IMR-90 (cell line): ENCODE data around the gene RNF41. TPM values are rescaled to one million over a fixed set of nuclear protein-coding genes. Genes with fewer than 3 reads are reported as not detected.
A peak's percentile ranks its signal among the peaks of the same experiment; 100 is the strongest.

Source experiments
- ATAC-seq: fragments of 200-7000 bp; cut with Tn5 transposase; 2 replicates; pipeline ENCODE4 v1.9.1; 2020; ENCODE audit warnings: low read depth, mild to moderate bottlenecking, moderate library complexity
- BruUV-seq: library from RNA; stranded (reverse); fragments of 400-500 nt; replicated peaks from 2 replicates; lab custom pipeline; 2021; lab: Mats Ljungman, UMichigan
- CTCF ChIA-PET: fragments of 300-600 bp; formaldehyde crosslinking; extraction: SDS; loops from one replicate; lab custom pipeline; 2021; ENCODE audit warnings: antibody characterized with exemption; lab: Yijun Ruan, JAX
- POLR2A ChIA-PET: fragments of 300-600 bp; sonication (Branson Sonifier 250); formaldehyde crosslinking; loops from one replicate; lab custom pipeline; 2022; ENCODE audit warnings: antibody characterized with exemption; ENCODE audit not compliant: unreplicated experiment; lab: Charles Lee
- DNase-seq: peaks from one replicate; pipeline ENCODE4 v3.0.0; 2013
- H2AFZ ChIP-seq: replicated peaks from 2 replicates; pipeline ENCODE3; 2013; ENCODE audit warnings: low read length, mild to moderate bottlenecking; ENCODE audit not compliant: poor library complexity
- H2AK5ac ChIP-seq: 2 replicates; pipeline ENCODE4 v1.6.1; 2013; ENCODE audit warnings: low read depth, low read length, inconsistent platforms
- H2AK9ac ChIP-seq: replicated peaks from 2 replicates; pipeline ENCODE3; 2013; ENCODE audit warnings: mild to moderate bottlenecking, low read depth, low read length, moderate library complexity; ENCODE audit not compliant: poor library complexity
- H2BK120ac ChIP-seq: 2 replicates; pipeline ENCODE4 v1.6.1; 2013; ENCODE audit warnings: low read depth, low read length, inconsistent platforms
- H2BK15ac ChIP-seq: 3 replicates; pipeline ENCODE4 v1.6.1; 2013; ENCODE audit warnings: low read depth, low read length, inconsistent platforms
- H2BK20ac ChIP-seq: 2 replicates; pipeline ENCODE4 v1.6.1; 2013; ENCODE audit warnings: low read depth, mild to moderate bottlenecking, inconsistent platforms, low read length, moderate library complexity
- H2BK5ac ChIP-seq: 2 replicates; pipeline ENCODE4 v1.6.1; 2013; ENCODE audit warnings: mild to moderate bottlenecking, low read depth, low read length, inconsistent platforms; ENCODE audit not compliant: poor library complexity, severe bottlenecking
- H3K14ac ChIP-seq: replicated peaks from 2 replicates; pipeline ENCODE4 v1.6.1; 2013; ENCODE audit warnings: low read depth, low read length, inconsistent platforms
- H3K18ac ChIP-seq: 2 replicates; pipeline ENCODE4 v1.6.1; 2013; ENCODE audit warnings: low read depth, low read length, control low read depth
- H3K23ac ChIP-seq: 2 replicates; pipeline ENCODE4 v1.6.1; 2013; ENCODE audit warnings: low read depth, low read length, inconsistent platforms
- H3K27ac ChIP-seq: 2 replicates; pipeline ENCODE4 v1.5.1; 2013; ENCODE audit warnings: mild to moderate bottlenecking, control low read depth, low read length; ENCODE audit not compliant: insufficient read depth
- H3K27me3 ChIP-seq: 2 replicates; pipeline ENCODE4 v1.6.1; 2013; ENCODE audit warnings: low read length; ENCODE audit not compliant: control insufficient read depth, insufficient read depth
- H3K36me3 ChIP-seq: 2 replicates; pipeline ENCODE4 v1.6.1; 2013; ENCODE audit warnings: low read length, mixed read lengths; ENCODE audit not compliant: control insufficient read depth, insufficient read depth
- H3K4ac ChIP-seq: 2 replicates; pipeline ENCODE4 v1.6.1; 2013; ENCODE audit warnings: low read depth, low read length, inconsistent platforms
- H3K4me1 ChIP-seq: 2 replicates; pipeline ENCODE4 v1.6.1; 2013; ENCODE audit warnings: low read length, mixed read lengths; ENCODE audit not compliant: control insufficient read depth, insufficient read depth
- H3K4me2 ChIP-seq: 2 replicates; pipeline ENCODE4 v1.6.1; 2013; ENCODE audit warnings: low read depth, mild to moderate bottlenecking, control low read depth, low read length, moderate library complexity
- H3K4me3 ChIP-seq: 2 replicates; pipeline ENCODE4 v1.5.1; 2013; ENCODE audit warnings: low read depth, mild to moderate bottlenecking, control low read depth, low read length, moderate library complexity; ENCODE audit not compliant: insufficient read depth
- H3K56ac ChIP-seq: 2 replicates; pipeline ENCODE4 v1.6.1; 2013; ENCODE audit warnings: low read length, inconsistent platforms; ENCODE audit not compliant: insufficient read depth; ENCODE audit errors: extremely low read depth
- H3K79me1 ChIP-seq, 2 experiments: 2 replicates each; pipeline ENCODE4 v1.6.1; 2013; ENCODE audit warnings: low read length in 2 of 2, inconsistent platforms in 1 of 2, low read depth in 1 of 2
- H3K9ac ChIP-seq: 2 replicates; pipeline ENCODE4 v1.6.1; 2013; ENCODE audit warnings: low read depth, low read length, control low read depth
- H3K9me1 ChIP-seq: 2 replicates; pipeline ENCODE4 v1.6.1; 2013; ENCODE audit warnings: low read length, inconsistent platforms; ENCODE audit not compliant: insufficient read depth
- H3K9me3 ChIP-seq: 2 replicates; pipeline ENCODE4 v1.6.1; 2013; ENCODE audit warnings: low read length; ENCODE audit not compliant: control insufficient read depth, insufficient read depth
- H4K20me1 ChIP-seq: 2 replicates; pipeline ENCODE4 v1.6.1; 2013; ENCODE audit warnings: low read length, inconsistent platforms; ENCODE audit not compliant: insufficient read depth
- H4K5ac ChIP-seq: 2 replicates; pipeline ENCODE4 v1.6.1; 2013; ENCODE audit warnings: mild to moderate bottlenecking, low read depth, low read length, control low read depth
- H4K8ac ChIP-seq, 2 experiments: 2 replicates each; pipeline ENCODE4 v1.6.1; 2013; ENCODE audit warnings: low read depth in 2 of 2, low read length in 2 of 2, control low read depth in 1 of 2, inconsistent platforms in 1 of 2
- H4K91ac ChIP-seq: 2 replicates; pipeline ENCODE4 v1.6.1; 2013; ENCODE audit warnings: low read depth, low read length, inconsistent platforms; ENCODE audit not compliant: insufficient read depth
- BHLHE40 ChIP-seq: fragments of 150-350 bp; IDR thresholded peaks from 2 replicates; pipeline ENCODE4 v1.6.1; 2016; ENCODE audit warnings: mild to moderate bottlenecking, low read depth, low read length
- CEBPB ChIP-seq: IDR thresholded peaks from 2 replicates; pipeline ENCODE4 v1.6.1; 2012; ENCODE audit warnings: low read depth, low read length, improper control_type of control experiment
- CHD1 ChIP-seq: IDR thresholded peaks from 2 replicates; pipeline ENCODE4 v1.6.1; 2012; ENCODE audit warnings: low read depth, low read length, improper control_type of control experiment
- CTCF ChIP-seq: conservative IDR thresholded peaks from 2 replicates; pipeline ENCODE4 v1.5.1; 2012; ENCODE audit warnings: mild to moderate bottlenecking, low read depth, low read length, improper control_type of control experiment
- ELK1 ChIP-seq: fragments of 150-350 bp; IDR thresholded peaks from 2 replicates; pipeline ENCODE4 v1.6.1; 2016; ENCODE audit warnings: low read depth, mild to moderate bottlenecking, low read length, moderate library complexity, borderline replicate concordance
- FOS ChIP-seq: fragments of 150-350 bp; IDR thresholded peaks from 2 replicates; pipeline ENCODE4 v1.6.1; 2016; ENCODE audit warnings: low read depth, low read length
- MAFK ChIP-seq: IDR thresholded peaks from 2 replicates; pipeline ENCODE4 v1.6.1; 2012; ENCODE audit warnings: low read depth, low read length, improper control_type of control experiment
- MAZ ChIP-seq: IDR thresholded peaks from 2 replicates; pipeline ENCODE4 v1.6.1; 2012; ENCODE audit warnings: low read depth, mild to moderate bottlenecking, low read length, improper control_type of control experiment, moderate library complexity, borderline replicate concordance
- MXI1 ChIP-seq: IDR thresholded peaks from 2 replicates; pipeline ENCODE4 v1.6.1; 2012; ENCODE audit warnings: low read depth, mild to moderate bottlenecking, low read length, moderate library complexity, borderline replicate concordance
- NFE2L2 ChIP-seq: fragments of 150-350 bp; IDR thresholded peaks from 2 replicates; pipeline ENCODE4 v1.6.1; 2016; ENCODE audit warnings: low read depth, mild to moderate bottlenecking, low read length
- POLR2A ChIP-seq: IDR thresholded peaks from 2 replicates; pipeline ENCODE4 v1.6.1; 2012; ENCODE audit warnings: mild to moderate bottlenecking, low read depth, low read length
- RAD21 ChIP-seq: IDR thresholded peaks from 2 replicates; pipeline ENCODE4 v1.6.1; 2012; ENCODE audit warnings: low read length, improper control_type of control experiment
- RCOR1 ChIP-seq: IDR thresholded peaks from 2 replicates; pipeline ENCODE4 v1.6.1; 2012; ENCODE audit warnings: mild to moderate bottlenecking, low read length, improper control_type of control experiment; ENCODE audit not compliant: insufficient replicate concordance
- RFX5 ChIP-seq: IDR thresholded peaks from 2 replicates; pipeline ENCODE4 v1.8.0; 2012; ENCODE audit warnings: low read depth, mild to moderate bottlenecking, low read length, moderate library complexity
- USF2 ChIP-seq: fragments of 150-350 bp; IDR thresholded peaks from 2 replicates; pipeline ENCODE4 v1.6.1; 2017; ENCODE audit warnings: mild to moderate bottlenecking, antibody characterized with exemption, low read length, low read depth
- WGBS, 2 experiments: methylation state at CpG; one replicate each; pipeline versions ENCODE4 v1.1.5 to v1.1.7; 2013; ENCODE audit warnings: missing lambda C conversion rate in 2 of 2; ENCODE audit not compliant: insufficient read length in 1 of 2; ENCODE audit errors: extremely low coverage in 2 of 2; 5-methylcytosine and 5-hydroxymethylcytosine counted together
- dilution Hi-C: fragments of 300-500 bp; cut with HindIII; formaldehyde crosslinking; loops from one replicate; pipeline ENCODE4 v1.14.3; 2018; ENCODE audit warnings: low sequenced_read_pairs; ENCODE audit not compliant: unreplicated experiment
- in situ Hi-C: fragments of 300-500 bp; cut with MboI; formaldehyde crosslinking; loops from 3 replicates; pipeline ENCODE4 v1.14.3; 2019; ENCODE audit warnings: low sequenced_read_pairs, inconsistent platforms, mixed read lengths
- intact Hi-C: fragments of 100-400 bp; cut with micrococcal nuclease; formaldehyde crosslinking; loops from 2 replicates; pipeline ENCODE4 v1.10.0; 2022
- polyA plus RNA-seq, 3 experiments: library from polyadenylated mRNA; depleted of rRNA; stranded (reverse); fragments of >200 nt; gene quantifications; 2 replicates each; pipeline ENCODE4 v1.2.3, GENCODE V29; 2012; ENCODE audit warnings: low replicate concordance in 1 of 3
- total RNA-seq: library from RNA; depleted of rRNA; stranded (reverse); fragments of >200 nt; gene quantifications from 2 replicates; pipeline ENCODE4 v1.2.3, GENCODE V29; 2012

Gene RNF41
- total and polyA plus RNA-seq, 2 of the 4 experiments (the other 2 are of a cell fraction): 112 to 272 TPM

GRCh38 chr12:56162468-56163290 is 59.0 kb downstream of the RNF41 start:
- DNase-seq (no peak), ATAC-seq (no peak)
- intact Hi-C loops (no loop called here), in situ Hi-C loops (no loop called here), dilution Hi-C loops (no loop called here)
- Histone ChIP-seq H2AK5ac (no peak overlapping the region), H3K27ac (no peak overlapping the region), H2BK120ac (no peak overlapping the region), H2AFZ (no peak overlapping the region), H4K5ac (no peak overlapping the region), H3K56ac (no peak overlapping the region), H2BK20ac (no peak overlapping the region), H3K4me3 (no peak overlapping the region), H2AK9ac (peak overlapping the region; percentile 35), H3K14ac (no peak overlapping the region), H2BK5ac (no peak overlapping the region), H2BK15ac (no peak overlapping the region), H3K27me3 (no peaks in the 10 kb centered on the region), H4K8ac (no peak overlapping the region), H4K20me1 (peaks cover 69% of the 10 kb centered on the region), H3K4me1 (peaks cover 13% of the 10 kb centered on the region), H3K9me1 (no peaks in the 10 kb centered on the region; the same call in 1 of the 2 replicates), H3K18ac (no peak overlapping the region), H4K91ac (no peak overlapping the region), H3K9ac (no peak overlapping the region), H3K79me1 (peaks cover 14 to 45% of the 10 kb centered on the region in 2 experiments), H3K9me3 (no peaks in the 10 kb centered on the region), H3K4me2 (no peak overlapping the region), H3K23ac (0 out of 2 replicates have a peak overlapping the region, but pooled peaks have one; percentile 3), H3K4ac (no peak overlapping the region), H3K36me3 (peaks cover 73% of the 10 kb centered on the region)
- ChIA-PET POLR2A (interaction anchor here (0.6 to 1.7 kb wide), 4 partner anchors 13 to 43 kb away, joined by 3 to 7 read pairs (median 5); no protein-coding TSS in a partner anchor), CTCF (interaction anchor here (0.5 to 2.0 kb wide), 2 partner anchors 23 to 27 kb away, joined by 4 to 8 read pairs; partner anchors contain the start of gene SMARCC2)
- no CpG with 5 or more reads among the region's 11 CpGs for WGBS, 2 experiments
- BruUV-seq: TSS peak; percentile 91
- TF ChIP-seq RFX5 (no peak), MAFK (no peak), FOS (no peak), BHLHE40 (no peak), POLR2A (no peak), RAD21 (no peak), NFE2L2 (no peak), USF2 (no peak), CHD1 (no peak), MAZ (no peak), CTCF (no peak), ELK1 (no peak), MXI1 (no peak), CEBPB (no peak), RCOR1 (no peak)
